ENCODE data around the gene DNAJC8.

The DNAJC8 gene

DNA sequence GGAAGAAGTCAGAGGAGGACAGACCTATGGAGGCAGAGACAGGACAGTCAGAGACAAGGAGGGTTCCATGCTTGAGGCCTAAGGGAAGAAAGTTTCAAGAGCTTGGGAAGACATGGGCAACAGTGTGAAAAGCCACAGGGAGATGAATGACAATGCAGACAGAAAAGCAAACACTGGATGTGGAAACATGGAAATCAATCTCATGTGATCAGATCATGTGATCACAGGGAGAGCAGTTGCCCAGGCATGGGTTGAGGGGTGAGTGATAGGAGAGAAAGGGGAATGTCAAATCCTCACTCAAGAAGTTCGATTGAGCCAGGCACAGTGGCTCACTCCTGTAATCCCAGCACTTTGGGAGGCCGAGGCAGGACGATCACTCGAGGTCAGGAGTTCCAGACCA, 73.6 kb downstream of the DNAJC8 start (continued):
- TF ChIP-seq, protein P1, sequence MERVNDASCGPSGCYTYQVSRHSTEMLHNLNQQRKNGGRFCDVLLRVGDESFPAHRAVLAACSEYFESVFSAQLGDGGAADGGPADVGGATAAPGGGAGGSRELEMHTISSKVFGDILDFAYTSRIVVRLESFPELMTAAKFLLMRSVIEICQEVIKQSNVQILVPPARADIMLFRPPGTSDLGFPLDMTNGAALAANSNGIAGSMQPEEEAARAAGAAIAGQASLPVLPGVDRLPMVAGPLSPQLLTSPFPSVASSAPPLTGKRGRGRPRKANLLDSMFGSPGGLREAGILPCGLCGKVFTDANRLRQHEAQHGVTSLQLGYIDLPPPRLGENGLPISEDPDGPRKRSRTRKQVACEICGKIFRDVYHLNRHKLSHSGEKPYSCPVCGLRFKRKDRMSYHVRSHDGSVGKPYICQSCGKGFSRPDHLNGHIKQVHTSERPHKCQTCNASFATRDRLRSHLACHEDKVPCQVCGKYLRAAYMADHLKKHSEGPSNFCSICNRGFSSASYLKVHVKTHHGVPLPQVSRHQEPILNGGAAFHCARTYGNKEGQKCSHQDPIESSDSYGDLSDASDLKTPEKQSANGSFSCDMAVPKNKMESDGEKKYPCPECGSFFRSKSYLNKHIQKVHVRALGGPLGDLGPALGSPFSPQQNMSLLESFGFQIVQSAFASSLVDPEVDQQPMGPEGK (CRISPR knock-in tag; IDR thresholded peaks at IDR 0.05; ENCODE audit: borderline replicate concordance): no peak
- TF ChIP-seq PPARA (CRISPR knock-in tag; IDR thresholded peaks at IDR 0.05; ENCODE audit: borderline replicate concordance): no peak

DNA sequence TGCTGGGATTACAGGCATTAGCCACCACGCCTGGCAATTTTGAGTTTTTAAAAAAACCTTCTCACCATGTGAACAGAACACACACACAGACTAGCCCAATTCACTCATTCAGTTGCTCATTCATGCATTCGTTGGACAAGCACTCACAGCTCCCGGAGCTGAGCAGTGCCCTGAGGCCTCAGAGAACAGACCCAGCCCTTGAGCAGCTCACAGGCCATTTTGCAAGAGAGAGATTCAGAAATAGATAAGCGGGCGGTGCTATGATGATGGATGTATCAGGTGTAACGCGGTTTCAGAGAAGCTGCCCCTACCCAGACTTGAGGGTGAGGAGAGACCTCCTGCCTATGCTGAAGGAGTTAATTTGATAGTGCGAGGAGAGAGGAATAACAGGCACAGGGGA, 74.9 kb downstream of the DNAJC8 start:
- TF ChIP-seq CSDC2 (CRISPR knock-in tag; IDR thresholded peaks at IDR 0.05): no peak
- TF ChIP-seq TCF4 (CRISPR knock-in tag; IDR thresholded peaks at IDR 0.05; ENCODE audit: borderline replicate concordance): no peak
- TF ChIP-seq BACH2 (CRISPR knock-in tag; IDR thresholded peaks at IDR 0.05; ENCODE audit: borderline replicate concordance): no peak
- TF ChIP-seq, protein P1 (CRISPR knock-in tag; IDR thresholded peaks at IDR 0.05; ENCODE audit: borderline replicate concordance): no peak
- no peak for TF ChIP-seq ZFP3 (CRISPR knock-in tag; IDR thresholded peaks at IDR 0.05)
- ATAC-seq: no peak

DNA sequence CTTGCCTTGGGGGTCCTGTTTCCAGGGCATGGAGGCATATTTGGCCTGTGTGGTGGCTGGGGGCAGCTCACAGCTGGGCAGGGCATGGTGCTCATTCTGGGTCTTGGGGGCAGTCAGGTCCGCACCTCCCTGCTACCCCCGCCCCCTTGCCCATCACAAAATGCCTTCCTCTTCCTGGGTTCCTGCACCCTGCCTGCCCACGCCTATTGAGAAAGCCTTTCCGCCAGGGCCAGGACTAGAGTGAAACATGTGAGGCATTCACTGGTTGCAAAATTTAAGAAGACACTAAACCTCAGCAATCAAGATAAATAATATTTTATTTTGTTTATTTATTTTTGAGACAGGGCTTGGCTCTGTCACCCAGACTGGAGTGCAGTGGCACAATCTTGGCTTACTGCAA, 76.0 kb downstream of the DNAJC8 start:
- no peak for ATAC-seq
- no peak for TF ChIP-seq ZFP30 (CRISPR knock-in tag; IDR thresholded peaks at IDR 0.05)
- no peak for TF ChIP-seq ARNTL (CRISPR knock-in tag; IDR thresholded peaks at IDR 0.05; ENCODE audit: borderline replicate concordance, low read depth)
- no peak for TF ChIP-seq RARB (CRISPR knock-in tag; IDR thresholded peaks at IDR 0.05)
- no peak for TF ChIP-seq TOX (CRISPR knock-in tag; IDR thresholded peaks at IDR 0.05; ENCODE audit: borderline replicate concordance)
- TF ChIP-seq ISL1 (CRISPR knock-in tag; IDR thresholded peaks at IDR 0.05): no peak
- TF ChIP-seq, protein P1 (CRISPR knock-in tag; IDR thresholded peaks at IDR 0.05; ENCODE audit: borderline replicate concordance): no peak

DNA sequence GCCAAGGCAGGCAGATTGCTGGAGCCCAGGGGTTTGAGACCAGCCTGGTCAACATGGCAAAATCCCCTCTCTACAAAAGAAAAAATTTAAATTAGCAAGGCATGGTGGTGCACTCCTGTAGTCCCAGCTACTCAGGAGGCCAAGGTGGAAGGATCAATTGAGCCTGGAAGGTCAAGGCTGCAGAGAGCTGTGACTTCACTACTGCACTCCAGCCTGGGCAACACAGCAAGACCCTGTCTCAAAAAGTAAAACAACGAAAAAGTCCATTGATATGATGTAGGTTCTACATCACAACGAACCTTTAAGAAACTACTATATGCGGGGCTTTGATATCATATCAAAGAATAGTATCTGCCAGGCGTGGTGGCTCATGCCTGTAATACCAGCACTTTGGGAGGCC, 77.2 kb downstream of the DNAJC8 start:
- TF ChIP-seq OSR1 (CRISPR knock-in tag; IDR thresholded peaks at IDR 0.05) (no peak), SNAI2 (CRISPR knock-in tag; IDR thresholded peaks at IDR 0.05) (no peak), GLIS3 (CRISPR knock-in tag; IDR thresholded peaks at IDR 0.05) (no peak), RARB (CRISPR knock-in tag; IDR thresholded peaks at IDR 0.05) (no peak), BACH2 (CRISPR knock-in tag; IDR thresholded peaks at IDR 0.05; ENCODE audit: borderline replicate concordance) (no peak), ZNF70 (CRISPR knock-in tag; IDR thresholded peaks at IDR 0.05) (no peak), ZFP30 (CRISPR knock-in tag; IDR thresholded peaks at IDR 0.05) (no peak), ZC3H10 (CRISPR knock-in tag; IDR thresholded peaks at IDR 0.05) (no peak), ARNTL (CRISPR knock-in tag; IDR thresholded peaks at IDR 0.05; ENCODE audit: borderline replicate concordance, low read depth) (no peak), TCF4 (CRISPR knock-in tag; IDR thresholded peaks at IDR 0.05; ENCODE audit: borderline replicate concordance) (no peak), ISL1 (CRISPR knock-in tag; IDR thresholded peaks at IDR 0.05) (no peak)
- TF ChIP-seq, protein P2, sequence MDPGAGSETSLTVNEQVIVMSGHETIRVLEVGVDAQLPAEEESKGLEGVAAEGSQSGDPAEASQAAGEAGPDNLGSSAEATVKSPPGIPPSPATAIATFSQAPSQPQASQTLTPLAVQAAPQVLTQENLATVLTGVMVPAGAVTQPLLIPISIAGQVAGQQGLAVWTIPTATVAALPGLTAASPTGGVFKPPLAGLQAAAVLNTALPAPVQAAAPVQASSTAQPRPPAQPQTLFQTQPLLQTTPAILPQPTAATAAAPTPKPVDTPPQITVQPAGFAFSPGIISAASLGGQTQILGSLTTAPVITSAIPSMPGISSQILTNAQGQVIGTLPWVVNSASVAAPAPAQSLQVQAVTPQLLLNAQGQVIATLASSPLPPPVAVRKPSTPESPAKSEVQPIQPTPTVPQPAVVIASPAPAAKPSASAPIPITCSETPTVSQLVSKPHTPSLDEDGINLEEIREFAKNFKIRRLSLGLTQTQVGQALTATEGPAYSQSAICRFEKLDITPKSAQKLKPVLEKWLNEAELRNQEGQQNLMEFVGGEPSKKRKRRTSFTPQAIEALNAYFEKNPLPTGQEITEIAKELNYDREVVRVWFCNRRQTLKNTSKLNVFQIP (CRISPR knock-in tag; IDR thresholded peaks at IDR 0.05; ENCODE audit: borderline replicate concordance, low read depth): no peak
- TF ChIP-seq, protein P3, sequence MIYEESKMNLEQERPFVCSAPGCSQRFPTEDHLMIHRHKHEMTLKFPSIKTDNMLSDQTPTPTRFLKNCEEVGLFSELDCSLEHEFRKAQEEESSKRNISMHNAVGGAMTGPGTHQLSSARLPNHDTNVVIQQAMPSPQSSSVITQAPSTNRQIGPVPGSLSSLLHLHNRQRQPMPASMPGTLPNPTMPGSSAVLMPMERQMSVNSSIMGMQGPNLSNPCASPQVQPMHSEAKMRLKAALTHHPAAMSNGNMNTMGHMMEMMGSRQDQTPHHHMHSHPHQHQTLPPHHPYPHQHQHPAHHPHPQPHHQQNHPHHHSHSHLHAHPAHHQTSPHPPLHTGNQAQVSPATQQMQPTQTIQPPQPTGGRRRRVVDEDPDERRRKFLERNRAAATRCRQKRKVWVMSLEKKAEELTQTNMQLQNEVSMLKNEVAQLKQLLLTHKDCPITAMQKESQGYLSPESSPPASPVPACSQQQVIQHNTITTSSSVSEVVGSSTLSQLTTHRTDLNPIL (CRISPR knock-in tag; IDR thresholded peaks at IDR 0.05; ENCODE audit: low read depth): no peak
- no peak for ATAC-seq

Measured in SK-N-SH treated with all-trans-retinoic acid at 6 μM for 48 hours (cell line).